NK-92 (cell line): ENCODE results near the gene AMY2A.
"Not testable (repeated sequence)": the region's sequence is repeated elsewhere in the genome, so short reads cannot be mapped to it uniquely, and the experiment has no call there.

ENCODE experiments used
- DNase-seq: peaks from one replicate; lab custom pipeline; 2025; ENCODE audit not compliant: unreplicated experiment; lab: John Stamatoyannopoulos, UW

Gene AMY2A

GRCh38 chr1:103616994-103617477, at the start of gene AMY2A:
Gene AMY2A, plus strand, starts transcription at chr1:103617427. Its CDS starts 14 bp downstream, at chr1:103617441.
- not testable (repeated sequence) for DNase-seq

DNA sequence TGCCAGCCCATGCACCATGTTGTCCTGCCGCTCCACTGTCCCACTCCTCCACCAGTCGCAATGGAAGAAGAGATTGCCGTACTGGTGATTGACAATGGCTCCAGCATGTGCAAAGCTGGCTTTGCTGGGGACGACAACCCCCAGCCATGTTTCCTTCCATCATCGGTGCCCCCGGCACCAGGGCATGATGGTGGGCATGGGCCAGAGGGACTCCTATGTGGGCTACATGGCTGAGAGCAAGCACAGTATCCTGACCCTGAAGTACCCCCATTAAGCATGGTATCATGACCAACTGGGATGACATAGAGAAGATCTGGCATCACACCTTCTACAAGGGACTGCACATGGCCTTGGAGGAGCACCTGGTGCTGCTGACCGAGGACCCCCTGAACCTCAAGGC, 47.7 kb upstream of the AMY2A start:
- DNase-seq: no peak

GRCh38 chr1:103571289-103571688, 45.9 kb upstream of the AMY2A start, which contains the start of gene AMY2B:
Gene AMY2B, plus strand, starts transcription at chr1:103571589. Its CDS starts 14 bp downstream, at chr1:103571603.
- not testable (repeated sequence) for DNase-seq

GRCh38 chr1:103576065-103576464, 41.2 kb upstream of the AMY2A start:
- no peak for DNase-seq

DNA sequence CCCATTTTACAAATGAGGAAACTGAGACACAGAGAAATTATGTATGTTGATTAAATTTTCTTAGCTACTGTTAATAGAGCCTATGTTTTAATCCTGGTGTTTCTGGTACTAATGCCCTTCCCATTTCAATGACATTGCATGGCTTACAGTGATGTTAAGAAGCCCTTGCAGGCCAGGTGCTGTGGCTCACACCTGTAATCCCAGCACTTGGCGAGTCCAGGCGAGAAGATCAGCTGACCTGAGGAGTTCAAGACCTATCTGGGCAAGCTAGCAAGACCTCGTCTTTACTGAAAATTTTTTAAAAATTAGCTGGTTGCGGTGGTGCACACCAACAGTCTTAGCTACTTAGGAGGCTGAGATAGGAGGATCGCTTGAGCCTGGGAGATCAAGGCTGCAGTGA, 40.4 kb upstream of the AMY2A start:
- DNase-seq: not testable (repeated sequence)

GRCh38 chr1:103582464-103582863, 34.8 kb upstream of the AMY2A start:
- DNase-seq: no peak

DNA sequence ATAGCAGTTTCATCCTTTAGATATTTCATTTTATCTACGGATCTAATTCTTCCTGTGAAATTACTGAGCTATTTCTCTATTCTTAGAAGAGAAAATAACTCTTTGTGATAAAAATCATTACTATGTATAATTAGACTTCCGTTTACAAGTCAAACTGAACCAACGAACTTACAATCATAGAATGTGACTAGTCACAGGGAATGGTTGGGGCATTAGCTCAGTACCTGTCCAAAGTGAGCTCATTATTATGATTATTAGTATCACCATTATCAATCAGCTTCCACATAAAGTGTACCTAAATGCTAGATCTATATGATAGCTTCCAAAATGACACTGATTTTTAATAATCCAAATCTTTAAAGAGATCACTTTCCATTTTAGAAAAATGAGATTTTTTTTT, 33.3 kb upstream of the AMY2A start:
- no peak for DNase-seq

- no peak for DNase-seq
Measured at GRCh38 chr1:103584537-103584936, 32.7 kb upstream of the AMY2A start.

DNA sequence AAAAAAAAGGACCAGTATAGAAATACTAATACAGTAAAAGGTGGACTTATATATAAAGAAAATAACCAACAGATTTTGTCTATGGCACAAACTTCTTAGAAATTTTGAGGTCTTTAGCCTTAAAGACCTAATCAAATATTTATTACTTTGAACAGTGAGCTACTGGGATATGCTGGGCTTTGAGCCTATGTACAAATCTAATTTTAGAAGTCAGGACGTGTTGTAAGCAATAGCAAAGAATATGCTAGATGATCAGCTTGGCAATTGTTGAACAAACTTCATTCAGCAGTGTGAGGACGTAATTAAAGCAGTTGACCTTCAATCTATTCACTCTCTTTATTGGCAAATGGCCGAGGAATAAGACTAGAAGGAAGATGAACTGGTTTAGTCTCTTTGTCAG, 14.5 kb upstream of the AMY2A start:
- not testable (repeated sequence) for DNase-seq

DNA sequence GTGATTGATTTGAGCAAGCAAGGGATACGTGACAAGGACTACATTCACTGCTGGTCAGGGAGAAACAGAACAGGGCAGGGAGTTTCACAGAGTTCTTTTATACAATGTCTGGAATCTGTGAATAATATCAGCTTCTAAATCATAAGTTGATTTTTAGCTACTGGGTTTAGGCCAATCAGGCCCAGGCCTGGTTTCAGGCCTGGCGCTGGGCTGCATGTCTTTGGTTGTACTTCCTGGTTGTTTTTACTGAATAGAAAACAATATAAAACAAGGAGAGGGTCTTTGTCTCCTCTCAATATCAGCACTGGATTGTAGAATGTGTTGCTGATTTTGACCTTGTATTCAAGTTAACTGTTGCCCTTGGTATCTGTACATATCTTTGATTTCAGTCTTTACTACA, 865 bp upstream of the AMY2A start:
- DNase-seq: no peak

GRCh38 chr1:103627436-103627835, 10.2 kb downstream of the AMY2A start:
- DNase-seq: not testable (repeated sequence)

- not testable (repeated sequence) for DNase-seq
Measured at GRCh38 chr1:103641194-103641593, 24.0 kb downstream of the AMY2A start.

- not testable (repeated sequence) for DNase-seq
Measured at GRCh38 chr1:103643908-103644307, 26.7 kb downstream of the AMY2A start.

DNA sequence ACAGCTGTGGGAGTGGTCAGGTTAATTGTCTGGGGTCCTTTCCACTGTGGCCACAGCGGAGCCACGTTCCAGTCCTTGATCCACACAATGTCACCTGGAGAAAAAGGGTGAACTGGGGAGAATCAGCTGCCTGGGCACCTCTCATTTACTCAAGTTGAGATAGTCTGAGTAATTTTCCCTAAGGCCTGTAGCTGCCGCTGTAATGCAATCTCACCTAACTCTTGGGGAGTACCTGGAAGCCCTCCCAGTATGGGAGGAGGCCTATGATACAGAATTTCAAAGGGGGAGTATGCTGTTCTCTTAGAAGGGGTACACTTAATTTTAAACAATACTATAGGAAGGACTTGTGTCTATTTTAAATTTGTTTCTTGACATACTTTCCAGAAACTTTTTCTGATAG, 33.1 kb downstream of the AMY2A start:
- DNase-seq: not testable (repeated sequence)

GRCh38 chr1:103650889-103651288, 33.7 kb downstream of the AMY2A start:
- not testable (repeated sequence) for DNase-seq

DNA sequence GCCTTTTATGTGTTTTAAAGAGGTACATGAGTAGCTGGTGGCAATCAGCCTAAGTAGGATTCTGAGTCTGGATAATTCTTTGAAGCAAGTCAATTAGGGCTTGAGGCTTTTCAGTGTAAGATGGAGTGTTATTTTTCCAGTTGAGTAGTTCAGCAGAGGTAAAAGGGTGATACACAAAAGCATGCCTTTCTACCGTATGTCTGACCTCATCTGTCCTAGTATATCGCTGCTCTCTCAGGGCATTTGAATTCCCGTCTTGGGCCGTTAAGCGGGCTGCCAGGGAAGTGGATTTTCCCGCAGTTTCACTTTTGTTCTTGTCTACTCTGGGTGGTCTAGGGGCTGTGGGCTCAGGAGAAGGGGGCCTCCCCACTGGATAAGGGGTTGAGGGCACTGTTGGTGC, 36.9 kb downstream of the AMY2A start:
- not testable (repeated sequence) for DNase-seq

DNA sequence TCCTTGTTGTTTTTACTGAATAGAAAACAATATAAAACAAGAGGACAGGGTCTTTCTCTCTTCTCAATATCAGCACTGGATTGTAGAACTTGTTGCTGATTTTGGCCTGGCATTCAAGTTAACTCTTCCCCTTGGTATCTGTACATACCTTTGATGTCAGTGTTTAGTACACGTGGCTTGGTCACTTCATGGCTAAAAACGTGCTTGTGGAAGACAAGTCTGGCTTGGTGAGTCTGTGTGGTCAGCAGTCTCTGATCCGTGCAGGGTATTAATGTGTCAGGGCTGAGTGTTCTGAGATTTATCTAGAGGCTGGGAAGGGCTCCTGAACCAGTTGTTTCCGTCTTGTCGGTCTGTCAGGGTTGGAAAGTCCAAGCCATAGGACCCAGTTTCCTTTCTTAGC, 38.2 kb downstream of the AMY2A start, which contains the start of gene AMY1A:
TSS of gene AMY1A (plus strand) at position 301 of the 400 bp plus-strand sequence. CDS start 571 bp downstream, outside the sequence.
- DNase-seq: not testable (repeated sequence)
